ENCODE data around the gene NUDT5.

- TF ChIP-seq CTCF (IDR thresholded peaks at IDR 0.05): no peak
- no peak for TF ChIP-seq POLR2A (IDR thresholded peaks at IDR 0.05)
- no peak for TF ChIP-seq EP300 (IDR thresholded peaks at IDR 0.05)
Measured at GRCh38 chr10:12193193-12193592, 2.5 kb downstream of the NUDT5 start.

Measured in tibial nerve (tissue), 4 donors.